IMR-90 (cell line): ENCODE measurements around the gene PIP5K1C. TPM values are rescaled to one million over a fixed set of nuclear protein-coding genes. Genes with fewer than 3 reads are reported as not detected.

Experiments
- ATAC-seq: fragments of 200-7000 bp; cut with Tn5 transposase; 2 replicates; pipeline ENCODE4 v1.9.1; 2020; ENCODE audit warnings: low read depth, mild to moderate bottlenecking, moderate library complexity
- BruUV-seq: library from RNA; stranded (reverse); fragments of 400-500 nt; replicated peaks from 2 replicates; lab custom pipeline; 2021; lab: Mats Ljungman, UMichigan
- CTCF ChIA-PET: fragments of 300-600 bp; formaldehyde crosslinking; extraction: SDS; loops from one replicate; lab custom pipeline; 2021; ENCODE audit warnings: antibody characterized with exemption; lab: Yijun Ruan, JAX
- POLR2A ChIA-PET: fragments of 300-600 bp; sonication (Branson Sonifier 250); formaldehyde crosslinking; loops from one replicate; lab custom pipeline; 2022; ENCODE audit warnings: antibody characterized with exemption; ENCODE audit not compliant: unreplicated experiment; lab: Charles Lee
- DNase-seq: peaks from one replicate; pipeline ENCODE4 v3.0.0; 2013
- H2AFZ ChIP-seq: replicated peaks from 2 replicates; pipeline ENCODE3; 2013; ENCODE audit warnings: low read length, mild to moderate bottlenecking; ENCODE audit not compliant: poor library complexity
- H2AK5ac ChIP-seq: 2 replicates; pipeline ENCODE4 v1.6.1; 2013; ENCODE audit warnings: low read depth, low read length, inconsistent platforms
- H2AK9ac ChIP-seq: replicated peaks from 2 replicates; pipeline ENCODE3; 2013; ENCODE audit warnings: mild to moderate bottlenecking, low read depth, low read length, moderate library complexity; ENCODE audit not compliant: poor library complexity
- H2BK120ac ChIP-seq: 2 replicates; pipeline ENCODE4 v1.6.1; 2013; ENCODE audit warnings: low read depth, low read length, inconsistent platforms
- H2BK15ac ChIP-seq: 3 replicates; pipeline ENCODE4 v1.6.1; 2013; ENCODE audit warnings: low read depth, low read length, inconsistent platforms
- H2BK20ac ChIP-seq: 2 replicates; pipeline ENCODE4 v1.6.1; 2013; ENCODE audit warnings: low read depth, mild to moderate bottlenecking, inconsistent platforms, low read length, moderate library complexity
- H2BK5ac ChIP-seq: 2 replicates; pipeline ENCODE4 v1.6.1; 2013; ENCODE audit warnings: mild to moderate bottlenecking, low read depth, low read length, inconsistent platforms; ENCODE audit not compliant: poor library complexity, severe bottlenecking
- H3K14ac ChIP-seq: replicated peaks from 2 replicates; pipeline ENCODE4 v1.6.1; 2013; ENCODE audit warnings: low read depth, low read length, inconsistent platforms
- H3K18ac ChIP-seq: 2 replicates; pipeline ENCODE4 v1.6.1; 2013; ENCODE audit warnings: low read depth, low read length, control low read depth
- H3K23ac ChIP-seq: 2 replicates; pipeline ENCODE4 v1.6.1; 2013; ENCODE audit warnings: low read depth, low read length, inconsistent platforms
- H3K27ac ChIP-seq: 2 replicates; pipeline ENCODE4 v1.5.1; 2013; ENCODE audit warnings: mild to moderate bottlenecking, control low read depth, low read length; ENCODE audit not compliant: insufficient read depth
- H3K27me3 ChIP-seq: 2 replicates; pipeline ENCODE4 v1.6.1; 2013; ENCODE audit warnings: low read length; ENCODE audit not compliant: control insufficient read depth, insufficient read depth
- H3K36me3 ChIP-seq: 2 replicates; pipeline ENCODE4 v1.6.1; 2013; ENCODE audit warnings: low read length, mixed read lengths; ENCODE audit not compliant: control insufficient read depth, insufficient read depth
- H3K4ac ChIP-seq: 2 replicates; pipeline ENCODE4 v1.6.1; 2013; ENCODE audit warnings: low read depth, low read length, inconsistent platforms
- H3K4me1 ChIP-seq: 2 replicates; pipeline ENCODE4 v1.6.1; 2013; ENCODE audit warnings: low read length, mixed read lengths; ENCODE audit not compliant: control insufficient read depth, insufficient read depth
- H3K4me2 ChIP-seq: 2 replicates; pipeline ENCODE4 v1.6.1; 2013; ENCODE audit warnings: low read depth, mild to moderate bottlenecking, control low read depth, low read length, moderate library complexity
- H3K4me3 ChIP-seq: 2 replicates; pipeline ENCODE4 v1.5.1; 2013; ENCODE audit warnings: low read depth, mild to moderate bottlenecking, control low read depth, low read length, moderate library complexity; ENCODE audit not compliant: insufficient read depth
- H3K56ac ChIP-seq: 2 replicates; pipeline ENCODE4 v1.6.1; 2013; ENCODE audit warnings: low read length, inconsistent platforms; ENCODE audit not compliant: insufficient read depth; ENCODE audit errors: extremely low read depth
- H3K79me1 ChIP-seq, 2 experiments: 2 replicates each; pipeline ENCODE4 v1.6.1; 2013; ENCODE audit warnings: low read length in 2 of 2, inconsistent platforms in 1 of 2, low read depth in 1 of 2
- H3K9ac ChIP-seq: 2 replicates; pipeline ENCODE4 v1.6.1; 2013; ENCODE audit warnings: low read depth, low read length, control low read depth
- H3K9me1 ChIP-seq: 2 replicates; pipeline ENCODE4 v1.6.1; 2013; ENCODE audit warnings: low read length, inconsistent platforms; ENCODE audit not compliant: insufficient read depth
- H3K9me3 ChIP-seq: 2 replicates; pipeline ENCODE4 v1.6.1; 2013; ENCODE audit warnings: low read length; ENCODE audit not compliant: control insufficient read depth, insufficient read depth
- H4K20me1 ChIP-seq: 2 replicates; pipeline ENCODE4 v1.6.1; 2013; ENCODE audit warnings: low read length, inconsistent platforms; ENCODE audit not compliant: insufficient read depth
- H4K5ac ChIP-seq: 2 replicates; pipeline ENCODE4 v1.6.1; 2013; ENCODE audit warnings: mild to moderate bottlenecking, low read depth, low read length, control low read depth
- H4K8ac ChIP-seq, 2 experiments: 2 replicates each; pipeline ENCODE4 v1.6.1; 2013; ENCODE audit warnings: low read depth in 2 of 2, low read length in 2 of 2, control low read depth in 1 of 2, inconsistent platforms in 1 of 2
- H4K91ac ChIP-seq: 2 replicates; pipeline ENCODE4 v1.6.1; 2013; ENCODE audit warnings: low read depth, low read length, inconsistent platforms; ENCODE audit not compliant: insufficient read depth
- CEBPB ChIP-seq: IDR thresholded peaks from 2 replicates; pipeline ENCODE4 v1.6.1; 2012; ENCODE audit warnings: low read depth, low read length, improper control_type of control experiment
- CHD1 ChIP-seq: IDR thresholded peaks from 2 replicates; pipeline ENCODE4 v1.6.1; 2012; ENCODE audit warnings: low read depth, low read length, improper control_type of control experiment
- FOS ChIP-seq: fragments of 150-350 bp; IDR thresholded peaks from 2 replicates; pipeline ENCODE4 v1.6.1; 2016; ENCODE audit warnings: low read depth, low read length
- MAFK ChIP-seq: IDR thresholded peaks from 2 replicates; pipeline ENCODE4 v1.6.1; 2012; ENCODE audit warnings: low read depth, low read length, improper control_type of control experiment
- MAZ ChIP-seq: IDR thresholded peaks from 2 replicates; pipeline ENCODE4 v1.6.1; 2012; ENCODE audit warnings: low read depth, mild to moderate bottlenecking, low read length, improper control_type of control experiment, moderate library complexity, borderline replicate concordance
- MXI1 ChIP-seq: IDR thresholded peaks from 2 replicates; pipeline ENCODE4 v1.6.1; 2012; ENCODE audit warnings: low read depth, mild to moderate bottlenecking, low read length, moderate library complexity, borderline replicate concordance
- NFE2L2 ChIP-seq: fragments of 150-350 bp; IDR thresholded peaks from 2 replicates; pipeline ENCODE4 v1.6.1; 2016; ENCODE audit warnings: low read depth, mild to moderate bottlenecking, low read length
- POLR2A ChIP-seq: IDR thresholded peaks from 2 replicates; pipeline ENCODE4 v1.6.1; 2012; ENCODE audit warnings: mild to moderate bottlenecking, low read depth, low read length
- RAD21 ChIP-seq: IDR thresholded peaks from 2 replicates; pipeline ENCODE4 v1.6.1; 2012; ENCODE audit warnings: low read length, improper control_type of control experiment
- RCOR1 ChIP-seq: IDR thresholded peaks from 2 replicates; pipeline ENCODE4 v1.6.1; 2012; ENCODE audit warnings: mild to moderate bottlenecking, low read length, improper control_type of control experiment; ENCODE audit not compliant: insufficient replicate concordance
- RFX5 ChIP-seq: IDR thresholded peaks from 2 replicates; pipeline ENCODE4 v1.8.0; 2012; ENCODE audit warnings: low read depth, mild to moderate bottlenecking, low read length, moderate library complexity
- SMC3 ChIP-seq: fragments of 150-350 bp; IDR thresholded peaks from 2 replicates; pipeline ENCODE4 v1.6.1; 2016; ENCODE audit warnings: low read depth, mild to moderate bottlenecking, antibody characterized with exemption, low read length, moderate library complexity
- WGBS, 2 experiments: methylation state at CpG; one replicate each; pipeline versions ENCODE4 v1.1.5 to v1.1.7; 2013; ENCODE audit warnings: missing lambda C conversion rate in 2 of 2; ENCODE audit not compliant: insufficient read length in 1 of 2; ENCODE audit errors: extremely low coverage in 2 of 2; 5-methylcytosine and 5-hydroxymethylcytosine counted together
- dilution Hi-C: fragments of 300-500 bp; cut with HindIII; formaldehyde crosslinking; loops from one replicate; pipeline ENCODE4 v1.14.3; 2018; ENCODE audit warnings: low sequenced_read_pairs; ENCODE audit not compliant: unreplicated experiment
- in situ Hi-C: fragments of 300-500 bp; cut with MboI; formaldehyde crosslinking; loops from 3 replicates; pipeline ENCODE4 v1.14.3; 2019; ENCODE audit warnings: low sequenced_read_pairs, inconsistent platforms, mixed read lengths
- intact Hi-C: fragments of 100-400 bp; cut with micrococcal nuclease; formaldehyde crosslinking; loops from 2 replicates; pipeline ENCODE4 v1.10.0; 2022
- polyA plus RNA-seq, 3 experiments: library from polyadenylated mRNA; depleted of rRNA; stranded (reverse); fragments of >200 nt; gene quantifications; 2 replicates each; pipeline ENCODE4 v1.2.3, GENCODE V29; 2012; ENCODE audit warnings: low replicate concordance in 1 of 3
- total RNA-seq: library from RNA; depleted of rRNA; stranded (reverse); fragments of >200 nt; gene quantifications from 2 replicates; pipeline ENCODE4 v1.2.3, GENCODE V29; 2012
- TF ChIP-seq, protein P1 (sequence below): conservative IDR thresholded peaks from 2 replicates; pipeline ENCODE4 v1.5.1; 2012; ENCODE audit warnings: mild to moderate bottlenecking, low read depth, low read length, improper control_type of control experiment
- TF ChIP-seq, protein P2 (sequence below): fragments of 150-350 bp; IDR thresholded peaks from 2 replicates; pipeline ENCODE4 v1.6.1; 2017; ENCODE audit warnings: mild to moderate bottlenecking, antibody characterized with exemption, low read length, low read depth
- TF ChIP-seq, protein P3 (sequence below): fragments of 150-350 bp; IDR thresholded peaks from 2 replicates; pipeline ENCODE4 v1.6.1; 2016; ENCODE audit warnings: low read depth, mild to moderate bottlenecking, low read length, moderate library complexity, borderline replicate concordance

Gene PIP5K1C
- total and polyA plus RNA-seq, 2 of the 4 experiments (the other 2 are of a cell fraction): 13.6 to 23.3 TPM

DNA sequence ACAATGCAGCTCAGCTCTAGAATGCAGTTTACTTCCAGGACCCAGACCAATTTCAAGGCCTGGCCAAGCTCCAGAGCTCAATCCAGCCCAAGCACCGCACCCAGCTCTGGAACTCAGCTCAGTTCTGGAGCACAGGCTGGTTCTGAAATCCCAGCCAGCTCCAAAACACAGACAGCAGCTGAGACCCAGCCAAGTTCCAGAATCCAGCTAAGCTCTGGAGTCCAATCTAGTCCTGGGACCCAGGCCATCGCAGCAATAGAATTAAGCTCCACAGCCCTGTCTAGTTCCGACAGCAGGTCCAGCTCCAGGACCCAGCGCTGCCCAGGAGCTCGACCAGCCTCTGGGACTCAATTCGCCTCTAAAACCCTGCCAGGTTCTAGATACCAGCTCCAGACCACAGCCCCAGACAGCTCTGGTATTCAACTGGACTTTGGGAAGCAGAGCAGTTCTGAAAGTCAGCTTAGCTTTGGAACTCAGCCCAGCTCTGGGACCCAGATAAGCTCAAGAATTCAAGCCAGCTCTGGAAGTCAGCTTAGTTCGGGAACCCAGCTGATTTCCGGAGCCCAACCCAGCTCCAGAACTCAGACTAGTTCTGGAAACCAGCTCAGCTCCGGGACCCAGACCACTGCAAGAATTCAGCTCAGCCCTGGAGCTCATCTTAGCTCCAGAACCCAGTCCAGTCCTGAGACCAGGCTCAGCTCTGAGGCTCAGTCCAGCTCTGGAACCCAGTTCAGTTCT, 108.2 kb downstream of the PIP5K1C start:
- Histone ChIP-seq H3K27me3 (peaks cover 2% of the 10 kb centered on the region; the same call in 1 of the 2 replicates), H3K18ac (no peak overlapping the region), H3K9me1 (no peaks in the 10 kb centered on the region), H3K9me3 (no peaks in the 10 kb centered on the region; the same call in 1 of the 2 replicates), H2AK5ac (no peak overlapping the region), H3K79me1 (no peaks in the 10 kb centered on the region), H3K14ac (no peak overlapping the region), H3K4me1 (no peaks in the 10 kb centered on the region), H3K4ac (no peak overlapping the region), H4K8ac (no peak overlapping the region), H3K4me3 (no peak overlapping the region), H3K36me3 (no peaks in the 10 kb centered on the region), H4K5ac (no peak overlapping the region), H3K27ac (no peak overlapping the region), H3K4me2 (no peak overlapping the region), H2BK5ac (no peak overlapping the region), H2AFZ (no peak overlapping the region), H3K23ac (no peak overlapping the region), H3K56ac (no peak overlapping the region), H3K9ac (no peak overlapping the region), H2BK15ac (no peak overlapping the region), H2AK9ac (no peak overlapping the region), H2BK120ac (no peak overlapping the region), H4K20me1 (no peaks in the 10 kb centered on the region), H4K91ac (no peak overlapping the region), H2BK20ac (no peak overlapping the region)
- 76% methylated on average over 8 of the region's 9 CpGs; no CpG with 5 or more reads in 1 of the 2 experiments for WGBS, 2 experiments
- DNase-seq (no peak), ATAC-seq (no peak)
- intact Hi-C loops (no loop called here), dilution Hi-C loops (no loop called here), in situ Hi-C loops (no loop called here)
- BruUV-seq: no TSS peak
- TF ChIP-seq RCOR1 (no peak), MAZ (no peak), FOS (no peak), CEBPB (no peak), RAD21 (no peak), SMC3 (no peak), CHD1 (no peak), RFX5 (no peak), MXI1 (no peak), NFE2L2 (no peak), POLR2A (no peak), MAFK (no peak)
- TF ChIP-seq, protein P1, sequence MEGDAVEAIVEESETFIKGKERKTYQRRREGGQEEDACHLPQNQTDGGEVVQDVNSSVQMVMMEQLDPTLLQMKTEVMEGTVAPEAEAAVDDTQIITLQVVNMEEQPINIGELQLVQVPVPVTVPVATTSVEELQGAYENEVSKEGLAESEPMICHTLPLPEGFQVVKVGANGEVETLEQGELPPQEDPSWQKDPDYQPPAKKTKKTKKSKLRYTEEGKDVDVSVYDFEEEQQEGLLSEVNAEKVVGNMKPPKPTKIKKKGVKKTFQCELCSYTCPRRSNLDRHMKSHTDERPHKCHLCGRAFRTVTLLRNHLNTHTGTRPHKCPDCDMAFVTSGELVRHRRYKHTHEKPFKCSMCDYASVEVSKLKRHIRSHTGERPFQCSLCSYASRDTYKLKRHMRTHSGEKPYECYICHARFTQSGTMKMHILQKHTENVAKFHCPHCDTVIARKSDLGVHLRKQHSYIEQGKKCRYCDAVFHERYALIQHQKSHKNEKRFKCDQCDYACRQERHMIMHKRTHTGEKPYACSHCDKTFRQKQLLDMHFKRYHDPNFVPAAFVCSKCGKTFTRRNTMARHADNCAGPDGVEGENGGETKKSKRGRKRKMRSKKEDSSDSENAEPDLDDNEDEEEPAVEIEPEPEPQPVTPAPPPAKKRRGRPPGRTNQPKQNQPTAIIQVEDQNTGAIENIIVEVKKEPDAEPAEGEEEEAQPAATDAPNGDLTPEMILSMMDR: no peak
- TF ChIP-seq, protein P2, sequence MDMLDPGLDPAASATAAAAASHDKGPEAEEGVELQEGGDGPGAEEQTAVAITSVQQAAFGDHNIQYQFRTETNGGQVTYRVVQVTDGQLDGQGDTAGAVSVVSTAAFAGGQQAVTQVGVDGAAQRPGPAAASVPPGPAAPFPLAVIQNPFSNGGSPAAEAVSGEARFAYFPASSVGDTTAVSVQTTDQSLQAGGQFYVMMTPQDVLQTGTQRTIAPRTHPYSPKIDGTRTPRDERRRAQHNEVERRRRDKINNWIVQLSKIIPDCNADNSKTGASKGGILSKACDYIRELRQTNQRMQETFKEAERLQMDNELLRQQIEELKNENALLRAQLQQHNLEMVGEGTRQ: no peak
- TF ChIP-seq, protein P3, sequence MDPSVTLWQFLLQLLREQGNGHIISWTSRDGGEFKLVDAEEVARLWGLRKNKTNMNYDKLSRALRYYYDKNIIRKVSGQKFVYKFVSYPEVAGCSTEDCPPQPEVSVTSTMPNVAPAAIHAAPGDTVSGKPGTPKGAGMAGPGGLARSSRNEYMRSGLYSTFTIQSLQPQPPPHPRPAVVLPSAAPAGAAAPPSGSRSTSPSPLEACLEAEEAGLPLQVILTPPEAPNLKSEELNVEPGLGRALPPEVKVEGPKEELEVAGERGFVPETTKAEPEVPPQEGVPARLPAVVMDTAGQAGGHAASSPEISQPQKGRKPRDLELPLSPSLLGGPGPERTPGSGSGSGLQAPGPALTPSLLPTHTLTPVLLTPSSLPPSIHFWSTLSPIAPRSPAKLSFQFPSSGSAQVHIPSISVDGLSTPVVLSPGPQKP: no peak
- CTCF ChIA-PET: interaction anchor here (0.9 kb wide), 1 partner anchor 7 kb away, joined by 5 read pairs; no protein-coding TSS in a partner anchor
- POLR2A ChIA-PET: no interaction called here
